T-helper 2 cell treated with Interferon-gamma antibody and Interleukin-4, amounts not matched to agents 5 μg/mL and 100 μg/mL, for 36 hours (primary cell): ENCODE measurements around the gene PYCARD.

Experiments used
- DNase-seq: peaks from one replicate; pipeline ENCODE4 v3.0.0; 2021; ENCODE audit warnings: low spot score
- H3K27ac Mint-ChIP-seq: one replicate; pipeline ENCODE4 v1.8.0; 2021; ENCODE audit warnings: mild to moderate bottlenecking, mixed read lengths
- H3K27me3 Mint-ChIP-seq: one replicate; pipeline ENCODE4 v1.8.0; 2021; ENCODE audit warnings: low read depth, mixed read lengths
- H3K36me3 Mint-ChIP-seq: one replicate; pipeline ENCODE4 v1.8.0; 2021; ENCODE audit warnings: low read depth, mixed read lengths
- H3K4me1 Mint-ChIP-seq: one replicate; pipeline ENCODE4 v1.8.0; 2021; ENCODE audit warnings: low read depth, mixed read lengths
- H3K4me3 Mint-ChIP-seq: one replicate; pipeline ENCODE4 v1.8.0; 2022; ENCODE audit warnings: mild to moderate bottlenecking, moderate library complexity, mixed read lengths
- H3K9me3 Mint-ChIP-seq: one replicate; pipeline ENCODE4 v1.8.0; 2021; ENCODE audit warnings: mixed read lengths

PYCARD gene

DNA sequence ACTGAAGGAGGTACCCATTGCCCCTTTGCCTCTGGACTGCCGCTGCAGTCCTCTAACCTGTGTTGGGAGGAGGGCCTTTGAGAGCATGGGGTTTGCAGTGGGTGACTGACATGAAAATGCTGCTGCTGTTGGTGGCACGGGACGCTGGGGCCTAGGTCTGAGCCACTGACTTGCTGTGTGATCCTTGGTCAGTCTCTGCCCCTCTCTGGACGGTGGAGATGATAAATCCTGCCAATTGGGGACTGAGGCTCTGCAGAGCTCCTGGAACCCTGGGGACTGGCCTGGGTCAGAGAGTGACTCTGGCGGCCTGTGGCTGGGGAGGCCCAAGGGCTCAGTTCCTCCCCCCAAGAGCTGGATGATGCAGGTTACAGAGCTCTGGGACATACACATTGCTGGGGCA is 20.5 kb upstream of the PYCARD start:
- H3K36me3 Mint-ChIP-seq = no peaks in the 10 kb centered on the region

GRCh38 chr16:31221357-31222160 is 19.0 kb upstream of the PYCARD start:
- DNase-seq = no peak
- H3K27me3 Mint-ChIP-seq = peaks cover 40% of the 10 kb centered on the region
- H3K4me1 Mint-ChIP-seq = no peaks in the 10 kb centered on the region
- no peaks in the 10 kb centered on the region for H3K9me3 Mint-ChIP-seq
- H3K36me3 Mint-ChIP-seq = no peaks in the 10 kb centered on the region
- H3K4me3 Mint-ChIP-seq = no peak overlapping the region
- H3K27ac Mint-ChIP-seq = no peak overlapping the region

More for the DNA sequence above, 20.5 kb upstream of the PYCARD start:
- no peaks in the 10 kb centered on the region for H3K4me1 Mint-ChIP-seq
- H3K4me3 Mint-ChIP-seq = no peak overlapping the region
- no peak for DNase-seq
- H3K27me3 Mint-ChIP-seq = peaks cover 25% of the 10 kb centered on the region
- no peak overlapping the region for H3K27ac Mint-ChIP-seq
- H3K9me3 Mint-ChIP-seq = no peaks in the 10 kb centered on the region

- Mint-ChIP-seq H3K27ac (no peak overlapping the region), H3K4me1 (peaks cover 13% of the 10 kb centered on the region), H3K36me3 (no peaks in the 10 kb centered on the region), H3K4me3 (no peak overlapping the region), H3K27me3 (peaks cover 55% of the 10 kb centered on the region), H3K9me3 (no peaks in the 10 kb centered on the region)
- DNase-seq = no peak
Measured at GRCh38 chr16:31219154-31219741, 16.7 kb upstream of the PYCARD start.

GRCh38 chr16:31217136-31217530 is 14.6 kb upstream of the PYCARD start:
- peaks cover 61% of the 10 kb centered on the region for H3K27me3 Mint-ChIP-seq
- peak overlapping the region; percentile 70 for H3K4me3 Mint-ChIP-seq
- no peaks in the 10 kb centered on the region for H3K9me3 Mint-ChIP-seq
- no peak for DNase-seq
- no peak overlapping the region for H3K27ac Mint-ChIP-seq
- peaks cover 13% of the 10 kb centered on the region for H3K4me1 Mint-ChIP-seq
- no peaks in the 10 kb centered on the region for H3K36me3 Mint-ChIP-seq

- no peak for DNase-seq
- H3K27me3 Mint-ChIP-seq = peaks cover 57% of the 10 kb centered on the region
- no peaks in the 10 kb centered on the region for H3K36me3 Mint-ChIP-seq
- H3K9me3 Mint-ChIP-seq = no peaks in the 10 kb centered on the region
- H3K4me3 Mint-ChIP-seq = peak within 1 kb of the TSS; percentile 72
- peaks cover 17% of the 10 kb centered on the region for H3K4me1 Mint-ChIP-seq
- no peak within 1 kb of the TSS for H3K27ac Mint-ChIP-seq
Measured at GRCh38 chr16:31216422-31217135, 14.0 kb upstream of the PYCARD start, which contains the start of gene PYDC1. Gene PYDC1, minus strand, starts transcription at chr16:31217135. Its CDS starts 107 bp downstream, at chr16:31217028.

DNA sequence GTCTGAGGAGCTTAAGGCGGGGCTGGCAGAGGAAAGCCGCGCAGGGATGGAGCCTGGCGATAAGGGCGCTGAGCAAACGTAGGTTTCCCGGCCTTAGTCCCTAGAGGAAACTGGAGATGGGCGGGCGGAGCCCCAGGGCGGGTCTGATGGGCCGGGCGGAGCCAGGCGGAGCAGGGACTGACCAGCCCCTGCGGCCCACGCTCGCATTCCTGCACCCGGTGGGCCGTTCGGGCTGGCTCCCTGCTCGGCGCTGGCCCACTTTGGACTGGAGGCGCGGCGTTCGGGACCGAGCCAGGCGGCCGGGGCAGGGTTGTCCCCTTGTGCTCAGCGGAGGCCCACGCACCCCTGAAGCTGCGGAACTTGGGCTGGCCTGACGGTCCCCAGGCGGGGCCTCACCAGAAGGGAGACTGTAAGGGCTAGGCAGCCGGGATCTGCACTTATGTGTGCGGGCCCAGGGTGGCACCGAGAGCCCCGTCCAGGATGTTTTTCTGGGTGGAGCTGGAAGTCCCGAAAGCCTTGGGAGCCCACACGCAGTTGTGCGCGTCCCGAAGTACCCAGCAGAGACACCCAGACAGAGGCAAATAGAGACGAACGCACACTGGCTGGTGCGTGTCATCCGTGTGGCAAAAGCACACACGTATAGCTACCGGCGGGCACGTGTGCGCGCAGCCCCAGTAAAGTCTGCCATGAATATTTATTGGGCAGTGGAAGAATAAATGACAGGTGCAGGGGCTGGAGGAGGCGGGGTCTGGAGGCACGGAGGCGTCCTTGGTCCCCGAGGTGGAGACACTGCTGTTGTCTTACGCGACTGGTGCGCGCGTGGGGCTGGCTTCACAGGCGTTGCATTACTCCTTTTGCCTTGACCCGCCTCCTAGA is 13.0 kb upstream of the PYCARD start:
- Mint-ChIP-seq H3K36me3 (no peaks in the 10 kb centered on the region), H3K27me3 (peaks cover 47% of the 10 kb centered on the region), H3K9me3 (no peaks in the 10 kb centered on the region), H3K4me3 (peak overlapping the region; percentile 72), H3K27ac (no peak overlapping the region), H3K4me1 (peaks cover 20% of the 10 kb centered on the region)
- DNase-seq = no peak

DNA sequence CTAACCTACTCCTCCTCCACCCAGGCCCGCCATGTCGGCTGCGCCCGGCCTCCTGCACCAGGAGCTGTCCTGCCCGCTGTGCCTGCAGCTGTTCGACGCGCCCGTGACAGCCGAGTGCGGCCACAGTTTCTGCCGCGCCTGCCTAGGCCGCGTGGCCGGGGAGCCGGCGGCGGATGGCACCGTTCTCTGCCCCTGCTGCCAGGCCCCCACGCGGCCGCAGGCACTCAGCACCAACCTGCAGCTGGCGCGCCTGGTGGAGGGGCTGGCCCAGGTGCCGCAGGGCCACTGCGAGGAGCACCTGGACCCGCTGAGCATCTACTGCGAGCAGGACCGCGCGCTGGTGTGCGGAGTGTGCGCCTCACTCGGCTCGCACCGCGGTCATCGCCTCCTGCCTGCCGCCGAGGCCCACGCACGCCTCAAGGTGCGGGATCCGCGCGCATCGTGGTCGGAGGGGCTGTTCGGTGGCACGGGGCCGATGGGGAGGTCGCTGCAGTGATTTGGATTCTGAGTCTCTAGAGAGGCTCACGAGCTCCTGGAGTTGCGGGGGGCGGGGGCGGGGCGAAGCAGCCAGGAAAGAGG is 12.2 kb upstream of the PYCARD start:
- Mint-ChIP-seq H3K27ac (no peak overlapping the region), H3K4me3 (peak overlapping the region; percentile 29), H3K4me1 (peaks cover 23% of the 10 kb centered on the region), H3K36me3 (no peaks in the 10 kb centered on the region), H3K27me3 (peaks cover 47% of the 10 kb centered on the region), H3K9me3 (no peaks in the 10 kb centered on the region)
- DNase-seq = no peak

- Mint-ChIP-seq H3K4me1 (peaks cover 23% of the 10 kb centered on the region), H3K27me3 (peaks cover 45% of the 10 kb centered on the region), H3K9me3 (no peaks in the 10 kb centered on the region), H3K36me3 (no peaks in the 10 kb centered on the region), H3K4me3 (peak within 1 kb of the TSS; percentile 29), H3K27ac (no peak within 1 kb of the TSS)
- no peak for DNase-seq
Measured at GRCh38 chr16:31213877-31214707, 11.5 kb upstream of the PYCARD start, which contains the start of gene TRIM72. Gene TRIM72, plus strand, starts transcription at chr16:31214119. Its CDS starts 620 bp downstream, at chr16:31214739.

- no peak for DNase-seq
- H3K27ac Mint-ChIP-seq = no peak overlapping the region
- no peak overlapping the region for H3K4me3 Mint-ChIP-seq
- peaks cover 23% of the 10 kb centered on the region for H3K4me1 Mint-ChIP-seq
- H3K27me3 Mint-ChIP-seq = peaks cover 39% of the 10 kb centered on the region
- H3K36me3 Mint-ChIP-seq = no peaks in the 10 kb centered on the region
- H3K9me3 Mint-ChIP-seq = no peaks in the 10 kb centered on the region
Measured at GRCh38 chr16:31213342-31213741, 10.8 kb upstream of the PYCARD start.

DNA sequence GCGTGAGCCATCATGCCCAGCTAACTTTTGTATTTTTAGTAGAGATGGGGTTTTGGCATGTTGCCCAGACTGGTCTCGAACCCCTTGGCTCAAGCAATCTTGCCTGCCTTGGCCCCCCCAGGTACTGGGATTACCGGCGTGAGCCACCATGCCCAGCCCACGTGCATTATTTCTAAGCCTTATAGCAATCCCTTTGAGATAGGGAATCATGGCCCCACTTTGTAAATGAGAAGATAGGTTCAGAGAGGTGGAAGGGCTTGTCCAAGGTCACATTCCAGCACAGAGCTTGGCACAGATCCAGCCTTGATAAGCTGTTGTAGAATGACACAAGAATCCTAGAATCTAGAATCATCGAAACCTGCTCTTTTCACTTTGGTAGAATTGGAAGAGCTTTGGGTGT is 4.2 kb upstream of the PYCARD start:
- H3K4me3 Mint-ChIP-seq = no peak overlapping the region
- peaks cover 24% of the 10 kb centered on the region for H3K4me1 Mint-ChIP-seq
- DNase-seq = no peak
- H3K36me3 Mint-ChIP-seq = peaks cover 3% of the 10 kb centered on the region
- peaks cover 9% of the 10 kb centered on the region for H3K27me3 Mint-ChIP-seq
- H3K27ac Mint-ChIP-seq = no peak overlapping the region
- no peaks in the 10 kb centered on the region for H3K9me3 Mint-ChIP-seq

GRCh38 chr16:31204871-31205666 is 2.5 kb upstream of the PYCARD start:
- no peak overlapping the region for H3K27ac Mint-ChIP-seq
- no peak for DNase-seq
- peaks cover 29% of the 10 kb centered on the region for H3K4me1 Mint-ChIP-seq
- peaks cover 11% of the 10 kb centered on the region for H3K36me3 Mint-ChIP-seq
- no peaks in the 10 kb centered on the region for H3K9me3 Mint-ChIP-seq
- no peak overlapping the region for H3K4me3 Mint-ChIP-seq
- H3K27me3 Mint-ChIP-seq = peaks cover 9% of the 10 kb centered on the region
